B cell (primary cell): ENCODE data around the gene MTUS2. TPM values are rescaled to one million over a fixed set of nuclear protein-coding genes. Genes with fewer than 3 reads are reported as not detected.

ENCODE experiments used
- ATAC-seq: fragments of 200-7000 bp; cut with Tn5 transposase; one replicate; pipeline ENCODE4 v1.10.0; 2021; ENCODE audit warnings: low read depth, mild to moderate bottlenecking, moderate number of reproducible peaks, moderate library complexity
- CTCF ChIA-PET: fragments of 350-600 bp; sonication (Branson Sonifier 250); formaldehyde crosslinking; loops from one replicate; lab custom pipeline; 2021; ENCODE audit warnings: antibody characterized with exemption, inconsistent platforms; lab: Charles Lee
- POLR2A ChIA-PET: fragments of 350-600 bp; sonication (Branson Sonifier 250); formaldehyde crosslinking; loops from one replicate; lab custom pipeline; 2021; ENCODE audit warnings: antibody characterized with exemption; lab: Charles Lee
- DNase-seq: peaks from one replicate; pipeline ENCODE4 v3.0.0; 2013
- H2AFZ ChIP-seq: 2 replicates; pipeline ENCODE4 v1.6.1; 2012; ENCODE audit warnings: mild to moderate bottlenecking, low read depth, low read length; ENCODE audit not compliant: insufficient read depth, poor library complexity, severe bottlenecking
- H3K27ac ChIP-seq, 2 donors: 1 replicate in 1 of 2; 2 replicates in 1 of 2; pipeline ENCODE4 v1.5.1; 2012 to 2013; ENCODE audit warnings: low read length in 2 of 2, mild to moderate bottlenecking in 2 of 2, moderate library complexity in 1 of 2
- H3K27me3 ChIP-seq, 4 experiments: fragments of 200-600 bp in 1 of 4; sonication (generic) in 1 of 4; replicated peaks in 1 of 4; 1 replicate in 2 of 4; 2 replicates in 2 of 4; pipeline versions ENCODE4 v1.6.1 to v1.7.0; 2013 to 2016; ENCODE audit warnings: low read length in 3 of 4, mild to moderate bottlenecking in 2 of 4, mixed read lengths in 1 of 4, moderate library complexity in 1 of 4; ENCODE audit not compliant: insufficient read depth in 4 of 4, control insufficient read depth in 3 of 4; ENCODE audit errors: control extremely low read depth in 1 of 4
- H3K36me3 ChIP-seq, 2 experiments: replicated peaks in 1 of 2; 1 replicate in 1 of 2; 2 replicates in 1 of 2; pipeline versions ENCODE4 v1.6.1 to v1.7.1; 2013; ENCODE audit warnings: low read length in 1 of 2; ENCODE audit not compliant: insufficient read depth in 2 of 2, control insufficient read depth in 1 of 2; ENCODE audit errors: control extremely low read depth in 1 of 2, extremely low read depth in 1 of 2
- H3K4me1 ChIP-seq, 2 donors: fragments of 200-600 bp in 1 of 2; sonication (generic) in 1 of 2; 1 replicate in 1 of 2; 2 replicates in 1 of 2; pipeline versions ENCODE4 v1.5.1 to v1.6.1; 2013 to 2017; ENCODE audit warnings: low read length in 2 of 2; ENCODE audit not compliant: control insufficient read depth in 2 of 2, insufficient read depth in 2 of 2
- H3K4me2 ChIP-seq: replicated peaks from 2 replicates; pipeline ENCODE3; 2012; ENCODE audit warnings: mild to moderate bottlenecking, low read depth, low read length; ENCODE audit not compliant: poor library complexity, severe bottlenecking
- H3K4me3 ChIP-seq, 5 experiments: fragments of 200-600 bp in 1 of 5; sonication (generic) in 1 of 5; 1 replicate in 3 of 5; 2 replicates in 2 of 5; pipeline versions ENCODE4 v1.5.1 to v1.7.0; 2011 to 2016; ENCODE audit warnings: low read length in 4 of 5, mild to moderate bottlenecking in 4 of 5, low read depth in 2 of 5, control low read depth in 1 of 5, moderate library complexity in 1 of 5; ENCODE audit not compliant: insufficient read depth in 1 of 5; ENCODE audit errors: control extremely low read depth in 1 of 5, extremely low read depth in 1 of 5
- H3K79me2 ChIP-seq: fragments of 200-600 bp; sonication (generic); one replicate; pipeline ENCODE4 v1.6.0; 2016; ENCODE audit warnings: low read length; ENCODE audit not compliant: control insufficient read depth, insufficient read depth
- H3K9ac ChIP-seq: fragments of 200-600 bp; sonication (generic); 2 replicates; pipeline ENCODE4 v1.6.1; 2017; ENCODE audit warnings: mild to moderate bottlenecking, low read length, moderate library complexity
- H3K9me3 ChIP-seq, 3 donors: one replicate each; pipeline versions ENCODE4 v1.6.1 to v1.7.1; 2013; ENCODE audit warnings: low read length in 2 of 3; ENCODE audit not compliant: control insufficient read depth in 2 of 3, insufficient read depth in 1 of 3; ENCODE audit errors: control extremely low read depth in 1 of 3
- H4K20me1 ChIP-seq: 2 replicates; pipeline ENCODE4 v1.6.0; 2012; ENCODE audit warnings: mild to moderate bottlenecking, low read length; ENCODE audit not compliant: insufficient read depth, control insufficient read depth, poor library complexity, severe bottlenecking
- H3K27ac Mint-ChIP-seq: one replicate; pipeline ENCODE4 v1.8.0; 2021; ENCODE audit warnings: mixed read lengths
- H3K27me3 Mint-ChIP-seq: one replicate; pipeline ENCODE4 v1.8.0; 2021; ENCODE audit warnings: mixed read lengths
- H3K4me1 Mint-ChIP-seq: one replicate; pipeline ENCODE4 v1.8.0; 2021; ENCODE audit warnings: mixed read lengths
- H3K4me3 Mint-ChIP-seq: one replicate; pipeline ENCODE4 v1.8.0; 2021; ENCODE audit warnings: mixed read lengths
- H3K9me3 Mint-ChIP-seq: one replicate; pipeline ENCODE4 v1.8.0; 2022; ENCODE audit warnings: mixed read lengths; ENCODE audit not compliant: insufficient read depth
- CTCF ChIP-seq: fragments of 200-600 bp; IDR thresholded peaks from one replicate; pipeline ENCODE4 v1.8.0; 2022; ENCODE audit warnings: antibody characterized with exemption, mild to moderate bottlenecking
- EZH2 ChIP-seq: IDR thresholded peaks from 2 replicates; pipeline ENCODE4 v1.6.1; 2012; ENCODE audit warnings: borderline replicate concordance, low read depth, mild to moderate bottlenecking, moderate library complexity, low read length; ENCODE audit not compliant: insufficient read depth, poor library complexity, severe bottlenecking
- whole genome bisulfite sequencing: methylation state at CpG from one replicate; pipeline ENCODE4 v1.1.5; 2013; ENCODE audit warnings: missing lambda C conversion rate; ENCODE audit not compliant: insufficient coverage; 5-methylcytosine and 5-hydroxymethylcytosine counted together
- intact Hi-C: fragments of 100-400 bp; cut with micrococcal nuclease; formaldehyde crosslinking; loops from one replicate; pipeline ENCODE4 v1.10.0; 2022
- polyA plus RNA-seq: library from polyadenylated mRNA; depleted of rRNA; stranded (reverse); fragments of >200 nt; gene quantifications from 2 replicates; pipeline ENCODE4 v1.2.3, GENCODE V29; 2012
- total RNA-seq, 2 donors: library from RNA; stranded (reverse); fragments of 120-200 nt in 1 of 2; gene quantifications; 1 replicate in 1 of 2; 2 replicates in 1 of 2; pipeline versions ENCODE4 v1.2.3 to v1.2.4, GENCODE V29; 2013 to 2022

MTUS2 gene
- total and polyA plus RNA-seq, 2 donors (not counting 1 experiment from before 2014, with no cell fraction given): 0.12 TPM; not detected in 1

- no peak overlapping the region for H3K27ac Mint-ChIP-seq
- H3K9me3 Mint-ChIP-seq: no peaks in the 10 kb centered on the region
- no peak overlapping the region for H3K4me3 Mint-ChIP-seq
- H3K9me3 ChIP-seq: no peaks in the 10 kb centered on the region
- H3K27ac ChIP-seq: no peak overlapping the region
- H3K79me2 ChIP-seq: peaks cover 17% of the 10 kb centered on the region
- no peak overlapping the region for H3K9ac ChIP-seq
- H3K4me3 ChIP-seq: no peak overlapping the region
- no peaks in the 10 kb centered on the region for H3K4me1 ChIP-seq
- H3K36me3 ChIP-seq: peaks cover 0 to 2% of the 10 kb centered on the region in 2 experiments
- no peak for TF ChIP-seq EZH2
- no peak for TF ChIP-seq CTCF
- ChIA-PET CTCF (interaction anchor here (2.1 kb wide), 1 partner anchor 30 kb away, joined by 8 read pairs; no protein-coding TSS in a partner anchor), POLR2A (no interaction called here)
- no peaks in the 10 kb centered on the region for H4K20me1 ChIP-seq
- 97% methylated on average over 13 of the region's 14 CpGs for WGBS
- intact Hi-C loops: no loop called here
- H3K4me2 ChIP-seq: no peak overlapping the region
- no peaks in the 10 kb centered on the region for H3K27me3 Mint-ChIP-seq
- H3K27me3 ChIP-seq: no peaks in the 10 kb centered on the region
- no peak for DNase-seq
- ATAC-seq: no peak
- peaks cover 9% of the 10 kb centered on the region for H3K4me1 Mint-ChIP-seq
- no peak overlapping the region for H2AFZ ChIP-seq
Observed at GRCh38 chr13:29537736-29538651, 717.9 kb downstream of the MTUS2 start.

GRCh38 chr13:29538652-29539040 is 718.5 kb downstream of the MTUS2 start:
- ChIA-PET POLR2A (no interaction called here), CTCF (interaction anchor here (2.1 kb wide), 1 partner anchor 30 kb away, joined by 8 read pairs; no protein-coding TSS in a partner anchor)
- peaks cover 24% of the 10 kb centered on the region for H3K79me2 ChIP-seq
- no peak overlapping the region for H3K9ac ChIP-seq
- TF ChIP-seq EZH2 (no peak), CTCF (no peak)
- no peak overlapping the region for H3K4me3 ChIP-seq
- no peak for ATAC-seq
- H3K27ac Mint-ChIP-seq: no peak overlapping the region
- H3K27me3 ChIP-seq: no peaks in the 10 kb centered on the region
- H3K36me3 ChIP-seq: peaks cover 0 to 2% of the 10 kb centered on the region in 2 experiments
- no peaks in the 10 kb centered on the region for H3K9me3 ChIP-seq
- 100% methylated on average over 2 of the region's 6 CpGs for WGBS
- H3K27ac ChIP-seq: no peak overlapping the region
- peaks cover 11% of the 10 kb centered on the region for H3K4me1 Mint-ChIP-seq
- no peaks in the 10 kb centered on the region for H3K9me3 Mint-ChIP-seq
- no peak for DNase-seq
- intact Hi-C loops: no loop called here
- no peaks in the 10 kb centered on the region for H3K4me1 ChIP-seq
- H3K4me3 Mint-ChIP-seq: no peak overlapping the region
- H4K20me1 ChIP-seq: no peaks in the 10 kb centered on the region
- H2AFZ ChIP-seq: no peak overlapping the region
- H3K4me2 ChIP-seq: no peak overlapping the region
- no peaks in the 10 kb centered on the region for H3K27me3 Mint-ChIP-seq
